Endothelial cell (in vitro differentiated cells): ENCODE measurements around the gene AARS2. TPM values are rescaled to one million over a fixed set of nuclear protein-coding genes. Genes with fewer than 3 reads are reported as not detected.

Experiments used
- DNase-seq: peaks from one replicate; pipeline ENCODE4 v3.0.0; 2021; ENCODE audit warnings: low spot score
- H3K27ac Mint-ChIP-seq: one replicate; pipeline ENCODE4 v1.8.0; 2021; ENCODE audit warnings: mixed read lengths, inconsistent platforms; ENCODE audit not compliant: unreplicated experiment
- H3K27me3 Mint-ChIP-seq: one replicate; pipeline ENCODE4 v1.8.0; 2021; ENCODE audit warnings: mild to moderate bottlenecking, moderate library complexity, mixed read lengths, inconsistent platforms; ENCODE audit not compliant: unreplicated experiment
- H3K36me3 Mint-ChIP-seq: one replicate; pipeline ENCODE4 v1.8.0; 2021; ENCODE audit warnings: mild to moderate bottlenecking, low read depth, mixed read lengths, inconsistent platforms; ENCODE audit not compliant: unreplicated experiment
- H3K4me1 Mint-ChIP-seq: one replicate; pipeline ENCODE4 v1.8.0; 2021; ENCODE audit warnings: mild to moderate bottlenecking, mixed read lengths, inconsistent platforms; ENCODE audit not compliant: unreplicated experiment
- H3K4me3 Mint-ChIP-seq: one replicate; pipeline ENCODE4 v1.8.0; 2021; ENCODE audit warnings: mild to moderate bottlenecking, mixed read lengths, inconsistent platforms; ENCODE audit not compliant: unreplicated experiment
- H3K9me3 Mint-ChIP-seq: one replicate; pipeline ENCODE4 v1.8.0; 2021; ENCODE audit warnings: mixed read lengths, inconsistent platforms; ENCODE audit not compliant: unreplicated experiment
- CTCF ChIP-seq: fragments of 200-600 bp; sonication (generic); IDR thresholded peaks from one replicate; pipeline ENCODE4 v1.5.0; 2021; ENCODE audit warnings: antibody characterized with exemption; ENCODE audit not compliant: unreplicated experiment
- total RNA-seq: library from RNA; stranded (reverse); fragmentation: NEBNext Ultra II Directional; extraction: Animal tissue kit (Norgen Biotek cat#: 25700); gene quantifications from one replicate; pipeline ENCODE4 v1.2.1, GENCODE V29; 2021; ENCODE audit not compliant: unreplicated experiment

The AARS2 gene
- total RNA-seq, 1 donor from 2014 or later = 16.0 TPM

GRCh38 chr6:44305200-44305725 lies 7.9 kb downstream of the AARS2 start:
- peaks cover 2% of the 10 kb centered on the region for H3K4me1 Mint-ChIP-seq
- DNase-seq = no peak
- H3K36me3 Mint-ChIP-seq = peaks cover 42% of the 10 kb centered on the region
- H3K4me3 Mint-ChIP-seq = no peak overlapping the region
- peaks cover 3% of the 10 kb centered on the region for H3K27me3 Mint-ChIP-seq
- no peaks in the 10 kb centered on the region for H3K9me3 Mint-ChIP-seq
- TF ChIP-seq CTCF = no peak
- H3K27ac Mint-ChIP-seq = peak overlapping the region; percentile 19

GRCh38 chr6:44304282-44305199 lies 8.6 kb downstream of the AARS2 start:
- peaks cover 5% of the 10 kb centered on the region for H3K27me3 Mint-ChIP-seq
- peaks cover 2% of the 10 kb centered on the region for H3K4me1 Mint-ChIP-seq
- peaks cover 37% of the 10 kb centered on the region for H3K36me3 Mint-ChIP-seq
- DNase-seq = peak; percentile 62
- no peak overlapping the region for H3K27ac Mint-ChIP-seq
- no peaks in the 10 kb centered on the region for H3K9me3 Mint-ChIP-seq
- TF ChIP-seq CTCF = peak; percentile 82
- no peak overlapping the region for H3K4me3 Mint-ChIP-seq

GRCh38 chr6:44303842-44304241 lies 9.3 kb downstream of the AARS2 start:
- no peaks in the 10 kb centered on the region for H3K9me3 Mint-ChIP-seq
- peaks cover 5% of the 10 kb centered on the region for H3K4me1 Mint-ChIP-seq
- no peak for TF ChIP-seq CTCF
- no peak for DNase-seq
- no peak overlapping the region for H3K4me3 Mint-ChIP-seq
- H3K36me3 Mint-ChIP-seq = peaks cover 33% of the 10 kb centered on the region
- no peak overlapping the region for H3K27ac Mint-ChIP-seq
- H3K27me3 Mint-ChIP-seq = peaks cover 8% of the 10 kb centered on the region

GRCh38 chr6:44302856-44303255 lies 10.3 kb downstream of the AARS2 start:
- TF ChIP-seq CTCF = no peak
- H3K27ac Mint-ChIP-seq = no peak overlapping the region
- H3K27me3 Mint-ChIP-seq = peaks cover 6% of the 10 kb centered on the region
- H3K9me3 Mint-ChIP-seq = no peaks in the 10 kb centered on the region
- no peak overlapping the region for H3K4me3 Mint-ChIP-seq
- peaks cover 3% of the 10 kb centered on the region for H3K4me1 Mint-ChIP-seq
- H3K36me3 Mint-ChIP-seq = peaks cover 28% of the 10 kb centered on the region
- no peak for DNase-seq
